H1 (cell line): ENCODE data around the gene PTER. TPM values are rescaled to one million over a fixed set of nuclear protein-coding genes. Genes with fewer than 3 reads are reported as not detected.

Experiments
- CTCF ChIA-PET: fragments of 300-600 bp; sonication (Branson Sonifier 250); formaldehyde crosslinking; loops from one replicate; lab custom pipeline; 2021; ENCODE audit not compliant: partially characterized antibody; lab: Charles Lee
- POLR2A ChIA-PET: fragments of 300-600 bp; sonication (Branson Sonifier 250); formaldehyde crosslinking; loops from one replicate; lab custom pipeline; 2021; ENCODE audit warnings: inconsistent platforms; ENCODE audit not compliant: partially characterized antibody; lab: Charles Lee
- DNase-seq, 2 experiments: peaks; one replicate each; pipeline versions ENCODE4 v3.0.0 to v3.0.0-alpha.2; 2010 to 2022; ENCODE audit warnings: low spot score in 2 of 2, low read depth in 1 of 2, mixed read lengths in 1 of 2
- FAIRE-seq: peaks from 2 replicates; lab custom pipeline; 2011; peaks lifted over from hg19 to GRCh38; lab: Jason Lieb, UNC
- H2AFZ ChIP-seq: 2 replicates; pipeline ENCODE4 v1.8.1; 2012; ENCODE audit warnings: low read length, inconsistent platforms
- H2AK5ac ChIP-seq: 2 replicates; pipeline ENCODE4 v1.6.1; 2013; ENCODE audit warnings: low read depth, low read length
- H2BK120ac ChIP-seq: replicated peaks from 2 replicates; pipeline ENCODE3; 2013; ENCODE audit warnings: low read depth, low read length, inconsistent platforms
- H2BK12ac ChIP-seq: 2 replicates; pipeline ENCODE4 v1.6.1; 2013; ENCODE audit warnings: low read depth, low read length
- H2BK15ac ChIP-seq: 2 replicates; pipeline ENCODE4 v1.6.1; 2013; ENCODE audit warnings: low read length
- H2BK20ac ChIP-seq: 2 replicates; pipeline ENCODE4 v1.6.1; 2013; ENCODE audit warnings: low read length
- H2BK5ac ChIP-seq: 2 replicates; pipeline ENCODE4 v1.6.1; 2013; ENCODE audit warnings: low read depth, low read length
- H3K14ac ChIP-seq: 2 replicates; pipeline ENCODE4 v1.6.1; 2013; ENCODE audit warnings: inconsistent platforms; ENCODE audit not compliant: insufficient read length
- H3K18ac ChIP-seq: 2 replicates; pipeline ENCODE4 v1.6.1; 2013; ENCODE audit warnings: low read length; ENCODE audit errors: extremely low read depth
- H3K23ac ChIP-seq: 2 replicates; pipeline ENCODE4 v1.6.1; 2013; ENCODE audit warnings: inconsistent platforms; ENCODE audit not compliant: insufficient read length
- H3K23me2 ChIP-seq: 2 replicates; pipeline ENCODE4 v1.6.1; 2013; ENCODE audit warnings: low read depth, low read length
- H3K27ac ChIP-seq: 2 replicates; pipeline ENCODE4 v1.6.1; 2011; ENCODE audit warnings: low read depth, low read length, inconsistent platforms
- H3K27me3 ChIP-seq, 4 experiments: replicated peaks in 1 of 4; 1 replicate in 1 of 4; 2 replicates in 3 of 4; pipeline versions ENCODE4 v1.6.1 to v1.8.1; 2011 to 2013; ENCODE audit warnings: low read length in 3 of 4, mild to moderate bottlenecking in 3 of 4, inconsistent platforms in 2 of 4, mixed read lengths in 2 of 4, moderate library complexity in 1 of 4; ENCODE audit not compliant: control insufficient read depth in 3 of 4, insufficient read depth in 3 of 4; ENCODE audit errors: extremely low read depth in 1 of 4
- H3K36me3 ChIP-seq, 4 experiments: 2 replicates each; pipeline versions ENCODE4 v1.6.1 to v1.8.1; 2011 to 2013; ENCODE audit warnings: mild to moderate bottlenecking in 4 of 4, low read length in 3 of 4, moderate library complexity in 2 of 4, control low read depth in 1 of 4, inconsistent platforms in 1 of 4; ENCODE audit not compliant: insufficient read depth in 4 of 4, control insufficient read depth in 2 of 4
- H3K4ac ChIP-seq: replicated peaks from 2 replicates; pipeline ENCODE3; 2013; ENCODE audit warnings: low read length, low read depth, mixed read lengths, inconsistent platforms; ENCODE audit not compliant: insufficient read length
- H3K4me1 ChIP-seq, 4 experiments: replicated peaks in 1 of 4; 1 replicate in 1 of 4; 2 replicates in 3 of 4; pipeline versions ENCODE4 v1.6.1 to v1.8.1; 2011 to 2013; ENCODE audit warnings: low read length in 3 of 4, inconsistent platforms in 2 of 4, mixed read lengths in 1 of 4; ENCODE audit not compliant: insufficient read depth in 4 of 4, control insufficient read depth in 3 of 4
- H3K4me2 ChIP-seq, 2 experiments: 2 replicates each; pipeline versions ENCODE4 v1.6.1 to v1.8.1; 2011 to 2013; ENCODE audit warnings: low read depth in 2 of 2, low read length in 2 of 2, control low read depth in 1 of 2, inconsistent platforms in 1 of 2, mild to moderate bottlenecking in 1 of 2; ENCODE audit not compliant: insufficient read depth in 1 of 2
- H3K4me3 ChIP-seq, 4 experiments: fragments of 200-600, 300-600 bp in 1 of 4; sonication (generic), shearing (Covaris generic), sonication (Bioruptor Twin) in 1 of 4; 2 replicates each; pipeline versions ENCODE4 v1.5.1 to v1.8.1; 2011 to 2016; ENCODE audit warnings: low read length in 4 of 4, low read depth in 3 of 4, control low read depth in 2 of 4, inconsistent platforms in 2 of 4, mild to moderate bottlenecking in 2 of 4, mixed read lengths in 1 of 4, moderate library complexity in 1 of 4; ENCODE audit not compliant: insufficient read depth in 2 of 4; ENCODE audit errors: extremely low read depth in 1 of 4
- H3K56ac ChIP-seq: replicated peaks from 2 replicates; pipeline ENCODE3; 2013; ENCODE audit warnings: low read depth, mild to moderate bottlenecking, mixed read lengths, low read length, inconsistent platforms; ENCODE audit not compliant: insufficient read length
- H3K79me1 ChIP-seq: 2 replicates; pipeline ENCODE4 v1.6.1; 2013; ENCODE audit warnings: low read depth, low read length, control low read depth
- H3K79me2 ChIP-seq, 2 experiments: 2 replicates each; pipeline versions ENCODE4 v1.6.1 to v1.8.1; 2012 to 2013; ENCODE audit warnings: low read length in 2 of 2, mild to moderate bottlenecking in 2 of 2, inconsistent platforms in 1 of 2; ENCODE audit not compliant: insufficient read depth in 2 of 2, control insufficient read depth in 1 of 2
- H3K9ac ChIP-seq, 4 experiments: replicated peaks in 1 of 4; 1 replicate in 1 of 4; 2 replicates in 3 of 4; pipeline versions ENCODE4 v1.6.1 to v1.8.1; 2011 to 2013; ENCODE audit warnings: low read depth in 3 of 4, low read length in 3 of 4, control low read depth in 2 of 4, mild to moderate bottlenecking in 2 of 4, moderate library complexity in 2 of 4, inconsistent platforms in 1 of 4; ENCODE audit errors: extremely low read depth in 1 of 4
- H3K9me3 ChIP-seq, 2 experiments: 2 replicates each; pipeline versions ENCODE4 v1.6.1 to v1.8.1; 2012 to 2013; ENCODE audit warnings: mild to moderate bottlenecking in 2 of 2, moderate library complexity in 2 of 2, control low read depth in 1 of 2, inconsistent platforms in 1 of 2, low read depth in 1 of 2, low read length in 1 of 2, mixed read lengths in 1 of 2; ENCODE audit not compliant: insufficient read depth in 2 of 2
- H4K20me1 ChIP-seq, 2 experiments: replicated peaks in 1 of 2; 2 replicates each; pipeline versions ENCODE3 to v1.8.1; 2011 to 2013; ENCODE audit warnings: inconsistent platforms in 2 of 2, low read length in 2 of 2, mild to moderate bottlenecking in 1 of 2; ENCODE audit not compliant: insufficient read depth in 2 of 2, control insufficient read depth in 1 of 2
- H4K5ac ChIP-seq: 2 replicates; pipeline ENCODE4 v1.6.1; 2013; ENCODE audit warnings: low read length, low read depth, mixed read lengths, inconsistent platforms; ENCODE audit not compliant: insufficient read length
- H4K8ac ChIP-seq: 2 replicates; pipeline ENCODE4 v1.8.0; 2013; ENCODE audit warnings: mild to moderate bottlenecking, moderate library complexity, low read length, inconsistent platforms; ENCODE audit not compliant: insufficient read depth; ENCODE audit errors: extremely low read depth
- H4K91ac ChIP-seq: replicated peaks from 2 replicates; pipeline ENCODE3; 2013; ENCODE audit warnings: low read length, mixed read lengths, inconsistent platforms; ENCODE audit not compliant: insufficient read length
- ASH2L ChIP-seq: fragments of 200-600, 300-600 bp; sonication (generic); IDR thresholded peaks from one replicate; pipeline ENCODE4 v1.7.1; 2017; ENCODE audit warnings: low read length
- CBX5 ChIP-seq: fragments of 300-800, 300-1000 bp; sonication (generic); IDR thresholded peaks from 2 replicates; pipeline ENCODE4 v1.7.1; 2016; ENCODE audit warnings: antibody characterized with exemption, low read length, low read depth
- GABPA ChIP-seq: IDR thresholded peaks from 2 replicates; pipeline ENCODE4 v1.6.1; 2011; ENCODE audit warnings: mild to moderate bottlenecking, low read length, moderate library complexity, borderline replicate concordance; ENCODE audit not compliant: insufficient read depth
- SIRT6 ChIP-seq: IDR thresholded peaks from one replicate; pipeline ENCODE4 v1.7.1; 2012; ENCODE audit warnings: low read length, inconsistent platforms
- SP4 ChIP-seq: IDR thresholded peaks from 2 replicates; pipeline ENCODE4 v1.6.1; 2012; ENCODE audit warnings: low read length, inconsistent platforms
- SRF ChIP-seq: IDR thresholded peaks from 2 replicates; pipeline ENCODE4 v1.6.1; 2011; ENCODE audit warnings: mild to moderate bottlenecking, low read depth, low read length, moderate library complexity
- TBP ChIP-seq: IDR thresholded peaks from 2 replicates; pipeline ENCODE4 v1.6.1; 2011; ENCODE audit warnings: low read depth, low read length, improper control_type of control experiment
- TCF12 ChIP-seq: IDR thresholded peaks from 2 replicates; pipeline ENCODE4 v1.6.1; 2011; ENCODE audit warnings: low read depth, mild to moderate bottlenecking, low read length
- WGBS, 2 experiments: shearing (Covaris generic) in 1 of 2; methylation state at CpG; one replicate each; pipeline versions ENCODE4 v1.1.6 to v1.1.7; 2013 to 2015; ENCODE audit warnings: low lambda C conversion rate in 2 of 2, mixed read lengths in 2 of 2, inconsistent platforms in 1 of 2, low coverage in 1 of 2, missing lambda C conversion rate in 1 of 2; ENCODE audit not compliant: insufficient replicate concordance in 2 of 2, insufficient coverage in 1 of 2, insufficient read length in 1 of 2; ENCODE audit errors: extremely low coverage in 1 of 2, missing lambda C conversion rate in 1 of 2; 5-methylcytosine and 5-hydroxymethylcytosine counted together
- polyA plus RNA-seq, 7 experiments: library from polyadenylated mRNA; depleted of rRNA in 3 of 7; stranded (reverse) in 5 of 7; unstranded in 2 of 7; fragments of >200 nt in 5 of 7; fragments of 200-250 nt in 2 of 7; gene quantifications; 1 replicate in 5 of 7; 2 replicates in 1 of 7; 4 replicates in 1 of 7; pipeline versions ENCODE4 v1.2.1 to v1.2.3, GENCODE V29; 2011 to 2013; ENCODE audit warnings: missing spikeins in 2 of 7, mixed read lengths in 2 of 7
- total RNA-seq: library from RNA; stranded (reverse); fragmentation: NEBNext Ultra II Directional; extraction: Animal tissue kit (Norgen Biotek cat#: 25700); gene quantifications from 2 replicates; pipeline ENCODE4 v1.2.1, GENCODE V29; 2021

The PTER gene
- total and polyA plus RNA-seq, 2 of the 8 experiments (the other 6 are each of a cell fraction or from before 2014, with no cell fraction given): 4.4 to 7.8 TPM

DNA sequence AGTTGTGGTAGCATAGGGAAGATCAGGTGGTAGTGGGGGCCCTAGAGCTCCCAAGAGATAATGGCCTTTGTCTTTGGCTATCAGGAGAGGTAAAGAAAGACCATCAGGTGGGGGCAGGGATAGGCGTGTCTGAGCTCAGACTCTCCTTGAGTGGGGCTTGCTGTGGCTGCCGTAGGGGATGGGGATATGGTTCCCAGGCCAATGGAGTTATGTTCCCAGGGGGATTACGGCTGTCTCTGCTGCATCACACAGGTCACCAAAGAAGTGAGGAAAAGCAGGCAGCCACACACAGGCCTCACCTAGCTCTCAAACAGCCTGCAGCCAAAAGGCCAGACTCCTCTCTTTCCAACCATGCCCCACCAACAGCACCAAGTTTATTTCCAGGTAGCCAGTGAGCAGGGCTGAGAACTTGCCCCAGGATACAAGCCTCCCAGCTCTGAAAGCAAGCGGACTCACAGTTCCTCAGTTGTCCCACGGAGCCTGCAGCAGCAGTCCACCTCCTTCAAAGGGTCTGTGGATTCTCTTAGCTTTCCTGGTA is 122.5 kb downstream of the PTER start:
- Histone ChIP-seq H3K27ac (no peak overlapping the region), H4K20me1 (no peaks in the 10 kb centered on the region), H2AFZ (no peak overlapping the region), H2AK5ac (no peak overlapping the region), H3K27me3 (no peaks in the 10 kb centered on the region), H3K56ac (no peak overlapping the region), H3K36me3 (no peaks in the 10 kb centered on the region), H3K9me3 (no peaks in the 10 kb centered on the region), H3K14ac (no peak overlapping the region), H2BK5ac (no peak overlapping the region), H2BK15ac (no peak overlapping the region), H3K4me1 (no peaks in the 10 kb centered on the region), H3K4me2 (no peak overlapping the region)
- no peak for DNase-seq
- TF ChIP-seq SP4 (no peak), SIRT6 (no peak), GABPA (no peak), TBP (no peak), SRF (no peak), TCF12 (no peak), ASH2L (no peak), CBX5 (no peak)
- TF ChIP-seq, all 59 proteins: peak for 0
- no peak overlapping the region for H2BK120ac ChIP-seq
- no peaks in the 10 kb centered on the region for H3K23me2 ChIP-seq
- ChIA-PET CTCF (interaction anchor here (0.8 to 1.9 kb wide), 4 partner anchors 14 to 657 kb away, joined by 4 to 5 read pairs (median 4); no protein-coding TSS in a partner anchor), POLR2A (no interaction called here)
- H3K79me2 ChIP-seq: no peaks in the 10 kb centered on the region
- H4K5ac ChIP-seq: no peak overlapping the region
- no peak overlapping the region for H3K4me3 ChIP-seq
- H3K79me1 ChIP-seq: no peaks in the 10 kb centered on the region
- no peak overlapping the region for H4K8ac ChIP-seq
- H3K4ac ChIP-seq: no peak overlapping the region
- no peak overlapping the region for H3K9ac ChIP-seq
- WGBS, 2 experiments: 76% methylated on average over 5 of the region's 5 CpGs; no CpG with 5 or more reads in 1 of the 2 experiments
- no peak for FAIRE-seq
- H3K18ac ChIP-seq: no peak overlapping the region
- H2BK20ac ChIP-seq: no peak overlapping the region
- H2BK12ac ChIP-seq: no peak overlapping the region
- no peak overlapping the region for H3K23ac ChIP-seq
- no peak overlapping the region for H4K91ac ChIP-seq
